H9 (cell line): ENCODE measurements around the gene NPHP4. TPM values are rescaled to one million over a fixed set of nuclear protein-coding genes. Genes with fewer than 3 reads are reported as not detected.
A peak's percentile ranks its signal among the peaks of the same experiment; 100 is the strongest.

Experiments used
- DNase-seq: peaks from one replicate; pipeline ENCODE4 v3.0.0-alpha.2; 2017
- H2AFZ ChIP-seq: one replicate; pipeline ENCODE4 v1.6.1; 2013; ENCODE audit warnings: mild to moderate bottlenecking, low read length, control low read depth, moderate library complexity
- H2AK5ac ChIP-seq: 2 replicates; pipeline ENCODE4 v1.6.1; 2013; ENCODE audit warnings: low read length, control low read depth, mixed read lengths; ENCODE audit not compliant: insufficient read length
- H2BK120ac ChIP-seq: one replicate; pipeline ENCODE4 v1.6.1; 2013; ENCODE audit warnings: low read depth, mild to moderate bottlenecking, low read length, control low read depth, inconsistent platforms; ENCODE audit not compliant: poor library complexity, severe bottlenecking
- H2BK12ac ChIP-seq: 2 replicates; pipeline ENCODE4 v1.6.1; 2013; ENCODE audit warnings: low read length, control low read depth, mixed read lengths, low read depth; ENCODE audit not compliant: insufficient read length
- H2BK15ac ChIP-seq: 2 replicates; pipeline ENCODE4 v1.6.1; 2013; ENCODE audit warnings: low read depth, low read length, control low read depth
- H2BK20ac ChIP-seq: one replicate; pipeline ENCODE4 v1.6.1; 2013; ENCODE audit warnings: low read depth, mild to moderate bottlenecking, low read length, control low read depth, inconsistent platforms; ENCODE audit not compliant: poor library complexity, severe bottlenecking
- H2BK5ac ChIP-seq: 2 replicates; pipeline ENCODE4 v1.6.1; 2013; ENCODE audit warnings: low read length, control low read depth, mixed read lengths; ENCODE audit not compliant: insufficient read length
- H3K14ac ChIP-seq: 2 replicates; pipeline ENCODE4 v1.6.1; 2013; ENCODE audit warnings: low read length, control low read depth; ENCODE audit not compliant: insufficient read depth
- H3K18ac ChIP-seq: 2 replicates; pipeline ENCODE4 v1.6.1; 2013; ENCODE audit warnings: low read depth, mild to moderate bottlenecking, mixed read lengths, low read length, control low read depth; ENCODE audit not compliant: insufficient read length
- H3K23ac ChIP-seq: 2 replicates; pipeline ENCODE4 v1.6.1; 2013; ENCODE audit warnings: low read length, control low read depth, mixed read lengths, low read depth; ENCODE audit not compliant: insufficient read length
- H3K23me2 ChIP-seq: 2 replicates; pipeline ENCODE4 v1.6.1; 2013; ENCODE audit warnings: low read depth, mild to moderate bottlenecking, mixed read lengths, low read length, control low read depth; ENCODE audit not compliant: insufficient read length, poor library complexity, severe bottlenecking
- H3K27ac ChIP-seq: 2 replicates; pipeline ENCODE4 v1.5.1; 2013; ENCODE audit warnings: low read length, control low read depth, mixed read lengths, low read depth; ENCODE audit not compliant: insufficient read length
- H3K27me3 ChIP-seq: 2 replicates; pipeline ENCODE4 v1.6.1; 2013; ENCODE audit warnings: low read length, control low read depth, inconsistent platforms; ENCODE audit not compliant: insufficient read depth
- H3K4ac ChIP-seq: 2 replicates; pipeline ENCODE4 v1.6.1; 2013; ENCODE audit warnings: low read depth, mild to moderate bottlenecking, control low read depth, inconsistent platforms, low read length, moderate library complexity
- H3K4me1 ChIP-seq: 2 replicates; pipeline ENCODE4 v1.6.1; 2013; ENCODE audit warnings: low read length, control low read depth, inconsistent platforms; ENCODE audit not compliant: insufficient read depth
- H3K4me2 ChIP-seq: 2 replicates; pipeline ENCODE4 v1.6.1; 2013; ENCODE audit warnings: low read length, control low read depth, mixed read lengths; ENCODE audit not compliant: insufficient read length, insufficient read depth
- H3K56ac ChIP-seq: 2 replicates; pipeline ENCODE4 v1.6.1; 2013; ENCODE audit warnings: low read depth, mild to moderate bottlenecking, mixed read lengths, low read length, control low read depth; ENCODE audit not compliant: insufficient read length
- H3K79me1 ChIP-seq: 2 replicates; pipeline ENCODE4 v1.6.1; 2013; ENCODE audit warnings: low read depth, mild to moderate bottlenecking, moderate library complexity, low read length, control low read depth, inconsistent platforms; ENCODE audit not compliant: insufficient read depth, poor library complexity, severe bottlenecking
- H3K79me2 ChIP-seq: 2 replicates; pipeline ENCODE4 v1.6.1; 2013; ENCODE audit warnings: low read length, control low read depth, inconsistent platforms; ENCODE audit not compliant: insufficient read depth
- H3K9ac ChIP-seq: 2 replicates; pipeline ENCODE4 v1.6.1; 2013; ENCODE audit warnings: low read length, control low read depth, mixed read lengths; ENCODE audit not compliant: insufficient read length; ENCODE audit errors: extremely low read depth
- H3K9me3 ChIP-seq: one replicate; pipeline ENCODE4 v1.6.1; 2013; ENCODE audit warnings: low read depth, low read length, inconsistent platforms; ENCODE audit not compliant: control insufficient read depth
- H3T11ph ChIP-seq: one replicate; pipeline ENCODE4 v1.6.1; 2013; ENCODE audit warnings: mild to moderate bottlenecking, low read length, control low read depth, inconsistent platforms
- H4K20me1 ChIP-seq: one replicate; pipeline ENCODE4 v1.6.1; 2013; ENCODE audit not compliant: control insufficient read depth, insufficient read length, insufficient read depth
- H4K5ac ChIP-seq: 2 replicates; pipeline ENCODE4 v1.6.1; 2013; ENCODE audit warnings: low read depth, mild to moderate bottlenecking, mixed read lengths, low read length, control low read depth; ENCODE audit not compliant: insufficient read length
- H4K8ac ChIP-seq: replicated peaks from 2 replicates; pipeline ENCODE4 v1.6.1; 2013; ENCODE audit warnings: low read length, control low read depth, mixed read lengths, low read depth; ENCODE audit not compliant: insufficient read length
- H4K91ac ChIP-seq: 2 replicates; pipeline ENCODE4 v1.6.1; 2013; ENCODE audit warnings: low read depth, mild to moderate bottlenecking, moderate library complexity, mixed read lengths, low read length, control low read depth; ENCODE audit not compliant: insufficient read length
- H3K27ac Mint-ChIP-seq, 3 experiments: 2 replicates in 2 of 3; 3 replicates in 1 of 3; pipeline ENCODE4 v1.8.0; 2020 to 2021; ENCODE audit warnings: mixed read lengths in 3 of 3, mild to moderate bottlenecking in 1 of 3, moderate library complexity in 1 of 3
- H3K27me3 Mint-ChIP-seq: 2 replicates; pipeline ENCODE4 v1.8.0; 2021; ENCODE audit warnings: low read depth, mild to moderate bottlenecking, moderate library complexity, mixed read lengths
- H3K36me3 Mint-ChIP-seq, 3 experiments: 2 replicates in 2 of 3; 3 replicates in 1 of 3; pipeline ENCODE4 v1.8.0; 2020 to 2021; ENCODE audit warnings: low read depth in 3 of 3, mixed read lengths in 3 of 3; ENCODE audit not compliant: insufficient read depth in 1 of 3
- H3K4me1 Mint-ChIP-seq, 2 experiments: 2 replicates each; pipeline ENCODE4 v1.8.0; 2020; ENCODE audit warnings: mixed read lengths in 2 of 2
- H3K4me3 Mint-ChIP-seq, 2 experiments: 2 replicates in 1 of 2; 3 replicates in 1 of 2; pipeline ENCODE4 v1.8.0; 2020 to 2021; ENCODE audit warnings: mild to moderate bottlenecking in 2 of 2, mixed read lengths in 2 of 2, moderate library complexity in 1 of 2
- H3K9me3 Mint-ChIP-seq, 2 experiments: 2 replicates in 1 of 2; 3 replicates in 1 of 2; pipeline ENCODE4 v1.8.0; 2020; ENCODE audit warnings: mild to moderate bottlenecking in 2 of 2, mixed read lengths in 2 of 2, moderate library complexity in 1 of 2
- WGBS: extraction: QIAGEN DNeasy Blood & Tissue Kit; methylation state at CpG from one replicate; pipeline ENCODE4 v1.1.7; 2013; ENCODE audit warnings: missing lambda C conversion rate, low lambda C conversion rate, mixed read lengths; ENCODE audit not compliant: insufficient read length; ENCODE audit errors: extremely low coverage; 5-methylcytosine and 5-hydroxymethylcytosine counted together
- total RNA-seq: library from RNA; stranded (reverse); gene quantifications from 2 replicates; pipeline ENCODE4 v1.2.1, GENCODE V29; 2021
- TF ChIP-seq, protein P1 (sequence below): fragments of 200-600 bp; sonication (generic); conservative IDR thresholded peaks from 3 replicates; pipeline ENCODE4 v1.8.0; 2021; ENCODE audit warnings: antibody characterized with exemption, mild to moderate bottlenecking

NPHP4 gene
- total RNA-seq, 1 experiment from 2014 or later, result 17.6 TPM

GRCh38 chr1:5829414-5829813 lies 162.8 kb downstream of the NPHP4 start:
- Histone ChIP-seq H3K9ac (no peak overlapping the region), H3K23me2 (no peaks in the 10 kb centered on the region), H2AFZ (no peak overlapping the region), H3K9me3 (no peaks in the 10 kb centered on the region), H2BK5ac (no peak overlapping the region), H2AK5ac (no peak overlapping the region), H3K4ac (no peak overlapping the region), H3T11ph (no peak overlapping the region), H4K20me1 (no peaks in the 10 kb centered on the region), H4K91ac (no peak overlapping the region), H3K56ac (no peak overlapping the region), H2BK15ac (no peak overlapping the region), H2BK12ac (no peak overlapping the region), H2BK20ac (no peak overlapping the region), H3K27ac (no peak overlapping the region), H3K4me2 (no peak overlapping the region), H4K5ac (no peak overlapping the region), H3K4me1 (peaks cover 9% of the 10 kb centered on the region; the same call in 1 of the 2 replicates), H3K27me3 (no peaks in the 10 kb centered on the region), H3K79me1 (no peaks in the 10 kb centered on the region), H3K23ac (no peak overlapping the region), H3K79me2 (no peaks in the 10 kb centered on the region), H3K14ac (no peak overlapping the region), H3K18ac (no peak overlapping the region), H4K8ac (no peak overlapping the region), H2BK120ac (no peak overlapping the region)
- H3K4me1 Mint-ChIP-seq, result peaks cover 40 to 48% of the 10 kb centered on the region in 2 experiments
- 100% methylated on average over 2 of the region's 3 CpGs for WGBS
- peaks cover 6 to 8% of the 10 kb centered on the region in 2 experiments; a peak in 4 of 5 replicates for H3K9me3 Mint-ChIP-seq
- TF ChIP-seq, protein P1, sequence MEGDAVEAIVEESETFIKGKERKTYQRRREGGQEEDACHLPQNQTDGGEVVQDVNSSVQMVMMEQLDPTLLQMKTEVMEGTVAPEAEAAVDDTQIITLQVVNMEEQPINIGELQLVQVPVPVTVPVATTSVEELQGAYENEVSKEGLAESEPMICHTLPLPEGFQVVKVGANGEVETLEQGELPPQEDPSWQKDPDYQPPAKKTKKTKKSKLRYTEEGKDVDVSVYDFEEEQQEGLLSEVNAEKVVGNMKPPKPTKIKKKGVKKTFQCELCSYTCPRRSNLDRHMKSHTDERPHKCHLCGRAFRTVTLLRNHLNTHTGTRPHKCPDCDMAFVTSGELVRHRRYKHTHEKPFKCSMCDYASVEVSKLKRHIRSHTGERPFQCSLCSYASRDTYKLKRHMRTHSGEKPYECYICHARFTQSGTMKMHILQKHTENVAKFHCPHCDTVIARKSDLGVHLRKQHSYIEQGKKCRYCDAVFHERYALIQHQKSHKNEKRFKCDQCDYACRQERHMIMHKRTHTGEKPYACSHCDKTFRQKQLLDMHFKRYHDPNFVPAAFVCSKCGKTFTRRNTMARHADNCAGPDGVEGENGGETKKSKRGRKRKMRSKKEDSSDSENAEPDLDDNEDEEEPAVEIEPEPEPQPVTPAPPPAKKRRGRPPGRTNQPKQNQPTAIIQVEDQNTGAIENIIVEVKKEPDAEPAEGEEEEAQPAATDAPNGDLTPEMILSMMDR, result no peak
- H3K27me3 Mint-ChIP-seq, result peaks cover 4% of the 10 kb centered on the region
- peaks cover 5 to 6% (median 6%) of the 10 kb centered on the region in 3 experiments; a peak in 6 of 7 replicates for H3K36me3 Mint-ChIP-seq
- DNase-seq, result no peak
- no peak overlapping the region for H3K27ac Mint-ChIP-seq
- H3K4me3 Mint-ChIP-seq, result peak overlapping the region in 1 of 2 experiments; percentile 4; a peak in 1 of 5 replicates
